NCI-H345 (cell line): Measurements from ENCODE around the gene ABTB1.
"Not testable (repeated sequence)": the region's sequence is repeated elsewhere in the genome, so short reads cannot be mapped to it uniquely, and the experiment has no call there.

Source experiments
- DNase-seq: peaks from one replicate; lab custom pipeline; 2025; lab: John Stamatoyannopoulos, UW

The ABTB1 gene

DNA sequence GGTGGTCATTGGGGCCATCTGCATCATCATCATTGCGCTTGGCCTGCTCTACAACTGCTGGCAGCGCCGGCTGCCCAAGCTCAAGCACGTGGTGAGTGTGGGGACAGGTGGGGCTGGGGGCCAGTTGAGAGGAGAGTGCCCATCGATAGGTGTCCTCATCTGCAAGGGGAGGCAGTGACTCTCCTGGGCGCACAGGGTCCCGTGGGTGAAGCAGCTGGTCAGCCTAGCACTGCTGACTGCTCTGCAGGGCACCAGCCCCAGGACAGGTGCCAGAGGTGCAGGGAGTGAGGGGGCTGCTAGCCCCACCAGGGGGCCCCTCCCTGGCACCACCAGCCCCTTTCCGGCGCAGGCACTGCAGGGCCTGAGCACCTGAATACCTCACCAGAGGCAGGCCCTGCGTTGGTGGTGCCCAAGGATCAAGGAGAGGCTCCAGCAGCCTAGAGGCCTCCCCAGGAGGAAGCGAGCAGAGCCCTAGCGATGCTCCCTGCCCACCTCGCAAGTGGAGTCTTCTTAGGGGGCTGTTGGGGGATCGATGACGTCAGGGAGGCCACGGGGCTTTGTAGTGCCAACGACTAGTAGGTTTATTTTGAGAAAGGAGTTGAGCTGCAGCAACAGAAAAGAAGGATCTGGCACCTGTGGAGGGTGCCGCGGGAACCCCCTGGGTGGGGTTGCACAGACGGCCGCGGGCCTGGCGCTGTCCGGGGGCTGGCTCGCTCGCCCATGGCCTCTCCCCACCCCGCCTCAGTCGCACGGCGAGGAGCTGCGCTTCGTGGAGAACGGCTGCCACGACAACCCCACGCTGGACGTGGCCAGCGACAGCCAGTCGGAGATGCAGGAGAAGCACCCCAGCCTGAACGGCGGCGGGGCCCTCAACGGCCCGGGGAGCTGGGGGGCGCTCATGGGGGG is 976 bp upstream of the ABTB1 start:
- no peak for DNase-seq

DNA sequence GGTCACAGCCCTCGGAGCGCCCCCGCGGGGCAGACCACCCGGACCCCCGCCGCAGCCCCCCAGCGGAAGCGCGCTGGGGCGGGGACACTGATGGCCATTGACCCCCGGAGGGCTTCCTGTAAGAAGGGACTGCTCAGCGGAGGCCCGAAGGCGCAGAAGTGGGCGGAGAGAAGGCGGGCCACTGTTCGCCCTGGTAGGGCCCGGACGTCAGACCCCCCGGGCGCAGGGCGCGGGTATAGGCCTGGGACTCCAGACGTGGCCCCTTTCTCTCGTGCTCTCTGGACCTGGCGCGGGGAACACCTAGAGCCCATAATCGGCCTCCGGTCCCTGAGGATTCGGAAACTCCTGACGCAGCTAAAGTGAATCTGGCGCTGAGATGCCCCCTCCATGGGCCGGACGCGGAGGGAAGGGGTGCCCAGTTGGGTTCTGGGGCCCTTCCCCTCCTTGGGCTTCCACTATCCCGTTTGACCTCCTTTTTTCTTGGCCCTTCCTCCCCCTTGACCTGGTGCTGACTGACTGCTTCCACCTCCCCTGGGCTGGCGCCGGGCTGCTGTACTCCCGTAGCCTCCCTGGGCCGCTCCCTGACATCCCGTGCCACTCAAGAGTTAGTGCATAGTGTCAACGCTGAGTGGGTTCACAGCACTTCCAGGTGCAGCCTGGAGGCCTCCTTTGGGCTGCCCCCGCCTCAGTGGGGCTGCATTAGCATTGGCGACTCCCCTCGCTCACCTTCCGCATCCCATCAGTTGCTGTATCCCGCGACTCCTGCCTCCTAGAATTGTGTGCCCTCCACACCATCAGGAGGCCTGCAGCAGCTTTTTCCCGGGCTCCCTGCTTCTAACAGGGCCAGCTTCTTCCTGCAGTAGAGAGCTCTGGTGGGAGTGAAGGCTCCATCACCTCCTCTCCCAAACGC is 694 bp downstream of the ABTB1 start:
- peak; percentile 40 for DNase-seq

GRCh38 chr3:127674101-127674721 is 1.5 kb downstream of the ABTB1 start:
- DNase-seq = no peak

- no peak for DNase-seq
Observed at GRCh38 chr3:127674790-127675189, 2.0 kb downstream of the ABTB1 start.

DNA sequence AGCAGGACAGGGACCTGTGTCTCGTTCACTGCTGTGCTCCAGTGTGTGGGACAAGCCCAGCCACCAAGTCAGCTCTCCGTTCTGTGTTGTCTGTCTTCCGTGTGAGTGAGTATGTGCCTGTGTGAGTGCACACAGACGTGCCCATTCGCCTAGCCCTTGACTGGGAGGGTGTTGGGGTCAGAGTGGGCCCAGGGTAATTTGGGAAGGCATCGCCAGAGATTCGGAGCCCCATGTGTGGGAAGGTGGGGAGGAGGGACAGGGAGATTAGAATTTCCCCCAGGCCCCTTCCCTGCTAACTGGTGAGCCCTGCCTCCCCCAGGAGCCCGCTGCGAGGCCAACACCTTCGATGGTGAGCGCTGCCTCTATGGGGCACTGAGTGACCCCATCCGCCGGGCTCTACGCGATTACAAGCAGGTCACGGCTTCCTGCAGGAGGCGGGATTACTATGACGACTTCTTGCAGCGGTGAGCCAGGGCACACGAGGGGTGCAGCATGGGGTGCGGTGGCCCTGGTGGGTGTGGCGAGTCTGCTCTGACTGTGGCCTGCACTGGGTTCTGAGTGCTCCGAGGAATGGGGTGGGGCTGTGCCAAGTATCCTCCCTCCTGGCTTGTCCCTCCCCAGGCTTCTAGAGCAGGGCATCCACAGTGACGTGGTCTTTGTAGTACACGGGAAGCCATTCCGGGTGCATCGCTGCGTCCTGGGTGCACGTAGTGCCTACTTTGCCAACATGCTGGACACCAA is 3.1 kb downstream of the ABTB1 start:
- DNase-seq = no peak

DNA sequence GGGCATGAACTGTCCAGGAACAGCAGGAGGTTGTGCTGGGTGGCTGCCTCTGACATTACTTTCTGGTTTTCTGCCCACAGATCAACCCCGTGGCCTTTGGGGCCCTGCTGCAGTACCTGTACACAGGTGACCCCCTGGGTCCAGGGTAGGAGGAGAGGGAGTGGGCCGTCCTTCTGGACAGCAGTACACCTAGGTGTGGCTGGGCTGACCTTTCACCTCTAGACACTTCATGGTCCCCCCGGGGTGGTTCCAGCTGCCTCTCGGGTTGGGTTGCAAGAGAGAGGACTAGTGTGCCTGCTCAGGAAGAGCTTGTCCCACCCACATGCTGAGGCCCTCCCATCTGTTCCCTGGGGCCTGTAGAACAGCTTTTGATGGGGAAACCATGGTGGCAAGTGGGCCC is 3.7 kb downstream of the ABTB1 start:
- DNase-seq = no peak

DNA sequence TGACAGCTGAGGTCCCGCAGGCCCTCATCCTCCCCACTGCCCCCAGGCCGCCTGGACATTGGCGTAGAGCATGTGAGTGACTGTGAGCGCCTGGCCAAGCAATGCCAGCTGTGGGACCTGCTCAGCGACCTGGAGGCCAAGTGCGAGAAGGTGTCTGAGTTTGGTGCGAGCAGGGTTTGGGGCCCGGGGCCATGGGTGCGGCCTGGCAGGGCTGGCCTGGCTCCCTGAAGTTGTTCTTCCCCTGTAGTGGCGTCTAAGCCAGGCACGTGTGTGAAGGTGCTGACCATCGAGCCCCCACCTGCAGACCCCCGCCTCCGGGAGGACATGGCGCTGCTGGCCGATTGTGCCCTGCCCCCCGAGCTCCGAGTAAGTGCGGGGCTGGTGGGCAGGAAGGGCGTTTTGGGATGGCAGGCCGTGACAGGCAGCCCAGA is 4.2 kb downstream of the ABTB1 start:
- DNase-seq = no peak

DNA sequence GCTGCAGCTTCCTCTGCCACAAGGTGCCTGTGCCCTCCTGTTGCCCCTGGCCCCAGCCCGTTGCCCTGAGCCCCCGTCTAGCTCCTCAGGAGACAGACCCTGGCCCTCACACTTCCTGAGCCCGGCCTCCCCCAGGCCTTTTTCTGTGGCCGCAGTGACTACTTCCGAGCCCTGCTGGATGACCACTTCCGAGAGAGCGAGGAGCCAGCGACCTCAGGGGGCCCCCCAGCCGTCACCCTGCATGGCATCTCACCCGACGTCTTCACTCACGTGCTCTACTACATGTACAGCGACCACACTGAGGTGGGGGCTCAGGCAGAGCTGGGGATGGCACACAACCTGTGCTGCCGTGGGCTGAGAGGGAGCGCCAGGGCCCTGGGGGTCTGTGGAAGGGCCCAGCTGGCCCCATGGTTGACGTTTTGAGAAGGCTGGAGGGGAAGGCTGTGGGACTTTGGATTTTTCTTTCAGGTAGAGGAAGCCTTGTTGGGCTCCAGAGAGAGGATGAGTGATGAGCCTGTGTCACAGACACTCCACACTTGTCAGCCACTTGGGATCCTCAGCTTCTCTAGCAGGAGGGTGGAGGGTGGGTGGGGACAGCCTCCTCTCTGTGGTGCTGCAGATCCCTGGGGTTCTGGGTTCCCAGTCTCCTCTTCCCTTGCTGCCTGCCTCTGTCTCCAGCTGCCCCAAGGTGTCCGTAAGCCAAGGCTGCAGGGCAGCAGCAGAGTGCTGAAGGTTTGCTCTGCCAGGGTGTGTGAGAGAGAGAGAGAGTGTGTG is 5.0 kb downstream of the ABTB1 start:
- DNase-seq = no peak

- no peak for DNase-seq
Observed at GRCh38 chr3:127678315-127678599, 5.5 kb downstream of the ABTB1 start.

DNA sequence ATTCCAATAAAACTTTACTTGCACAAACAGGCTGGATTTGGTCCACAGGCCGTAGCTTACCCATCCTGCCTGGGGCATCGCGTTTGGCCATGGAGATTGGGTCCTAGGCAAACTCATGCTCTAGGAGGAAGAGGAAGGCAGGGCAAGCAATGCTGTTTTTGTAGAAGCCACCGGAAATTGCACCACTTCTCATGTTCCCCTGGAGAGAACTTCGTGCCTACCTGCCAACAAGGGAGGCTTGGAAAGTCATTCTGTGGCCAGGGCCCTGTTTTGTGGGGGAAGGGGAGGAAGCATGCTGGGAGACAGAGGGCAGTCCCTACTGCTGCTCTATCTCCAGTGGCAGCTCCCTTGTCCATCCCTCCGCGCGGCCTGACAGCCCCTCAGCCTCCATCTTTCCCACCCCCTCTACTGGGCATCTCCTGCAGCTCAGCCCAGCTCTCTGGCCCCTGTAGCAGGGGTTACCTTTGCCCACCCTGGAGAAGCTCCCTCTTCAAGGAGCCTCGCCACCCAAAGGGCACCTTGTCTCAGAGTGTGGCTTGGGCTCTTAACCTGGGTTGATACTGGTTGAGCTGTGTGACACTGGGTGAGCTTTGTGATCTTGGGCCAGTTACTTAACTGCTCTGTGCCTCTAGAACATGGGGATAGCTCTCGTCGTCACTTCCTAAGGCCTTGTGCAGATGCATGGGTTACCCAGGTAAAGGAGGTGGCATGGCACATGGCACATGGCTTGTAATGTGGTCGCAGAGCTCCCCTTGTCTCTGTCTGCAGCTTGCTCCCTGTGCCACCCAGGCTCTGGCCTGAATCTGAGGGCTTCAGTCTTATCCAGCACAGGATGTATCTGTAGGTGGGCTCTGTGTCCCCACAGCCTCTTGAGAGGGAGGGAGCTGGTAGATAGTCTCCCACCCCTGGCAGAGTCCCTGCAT is 6.1 kb downstream of the ABTB1 start:
- no peak for DNase-seq

GRCh38 chr3:127679534-127680145 is 6.9 kb downstream of the ABTB1 start:
- no peak for DNase-seq

GRCh38 chr3:127680146-127680661 is 7.5 kb downstream of the ABTB1 start:
- DNase-seq = no peak

DNA sequence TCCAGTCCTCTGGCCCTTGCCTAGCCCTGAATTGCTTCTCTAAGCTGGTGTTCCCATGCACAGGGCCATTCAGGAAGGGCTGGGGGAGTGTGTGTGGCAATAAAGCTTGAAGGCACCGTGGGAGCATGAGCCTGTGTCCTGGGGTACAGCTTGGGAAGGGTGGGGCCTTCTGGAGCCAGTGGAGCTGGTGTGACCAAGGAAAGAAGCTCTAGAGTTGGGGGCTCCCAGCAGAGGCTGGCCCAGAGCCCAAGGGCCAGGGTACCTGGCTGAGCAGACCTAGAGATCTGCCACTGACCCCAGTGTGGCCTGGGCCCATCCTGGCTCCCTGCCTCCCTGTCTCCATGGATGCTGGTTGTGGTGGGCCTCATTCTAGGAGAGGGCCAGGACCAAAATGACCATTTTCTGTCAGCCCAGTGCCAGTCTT is 8.1 kb downstream of the ABTB1 start:
- DNase-seq = no peak

- DNase-seq = not testable (repeated sequence)
Observed at GRCh38 chr3:127682175-127682554, 9.4 kb downstream of the ABTB1 start.

DNA sequence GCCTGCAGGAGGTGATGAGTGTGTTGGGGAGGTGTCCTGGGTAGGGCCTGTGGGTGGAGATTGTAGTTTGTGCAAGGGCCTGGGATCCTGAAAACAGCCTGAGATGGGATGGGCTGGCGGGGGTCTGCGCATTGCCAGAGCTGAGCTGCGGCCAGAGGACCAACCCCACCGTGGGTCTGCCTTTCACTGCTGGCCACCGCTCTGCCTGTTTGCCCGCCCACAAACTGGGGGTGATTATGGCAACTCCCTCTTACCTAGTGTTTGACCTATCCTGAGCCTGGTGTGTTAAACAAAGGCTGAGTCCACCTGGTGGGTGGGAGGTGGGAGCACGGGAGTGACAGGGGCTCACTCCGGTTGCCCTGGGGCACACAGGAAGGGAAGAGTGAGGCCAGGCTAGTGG is 9.8 kb downstream of the ABTB1 start:
- no peak for DNase-seq

DNA sequence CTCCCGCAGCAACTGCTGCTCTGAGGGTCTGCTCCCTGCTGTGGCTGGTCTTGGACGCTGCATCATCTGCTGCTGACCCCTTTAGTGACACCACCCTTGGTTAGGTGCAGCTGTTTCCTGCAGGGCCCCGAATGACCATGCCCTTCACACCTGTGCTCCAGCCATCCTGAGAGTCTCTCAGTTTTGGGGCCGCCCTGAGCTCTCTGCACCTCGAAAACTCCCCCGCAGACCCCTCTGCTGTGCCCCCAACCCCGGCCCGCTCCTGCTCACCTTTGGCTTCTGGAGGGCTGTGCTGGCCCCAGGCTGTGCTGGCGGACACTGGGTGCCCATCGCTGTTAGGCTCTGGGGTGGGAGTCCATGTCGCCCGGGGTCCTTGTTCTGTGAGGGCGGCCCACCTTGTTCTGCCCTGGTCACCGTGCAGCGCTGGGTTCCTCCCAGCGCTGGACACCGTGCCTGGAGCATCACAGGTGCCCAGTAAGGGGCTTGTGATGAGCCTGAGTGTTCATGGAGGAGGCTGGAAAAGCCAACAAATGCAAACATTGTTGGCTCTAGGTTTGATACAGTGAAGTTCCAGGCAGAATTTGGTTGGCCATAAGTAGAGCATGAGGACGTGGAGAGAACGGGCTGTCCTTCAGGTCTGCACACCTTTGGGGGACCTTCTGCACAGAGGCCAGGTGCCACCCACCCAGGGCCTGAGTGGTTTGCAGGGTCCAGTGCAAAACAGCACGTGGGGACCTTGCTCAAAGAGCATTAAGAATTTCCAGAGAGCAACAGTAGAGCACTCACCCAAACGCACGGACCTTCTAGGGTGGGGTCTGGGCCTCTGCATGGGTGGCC is 12.3 kb downstream of the ABTB1 start:
- DNase-seq = no peak

DNA sequence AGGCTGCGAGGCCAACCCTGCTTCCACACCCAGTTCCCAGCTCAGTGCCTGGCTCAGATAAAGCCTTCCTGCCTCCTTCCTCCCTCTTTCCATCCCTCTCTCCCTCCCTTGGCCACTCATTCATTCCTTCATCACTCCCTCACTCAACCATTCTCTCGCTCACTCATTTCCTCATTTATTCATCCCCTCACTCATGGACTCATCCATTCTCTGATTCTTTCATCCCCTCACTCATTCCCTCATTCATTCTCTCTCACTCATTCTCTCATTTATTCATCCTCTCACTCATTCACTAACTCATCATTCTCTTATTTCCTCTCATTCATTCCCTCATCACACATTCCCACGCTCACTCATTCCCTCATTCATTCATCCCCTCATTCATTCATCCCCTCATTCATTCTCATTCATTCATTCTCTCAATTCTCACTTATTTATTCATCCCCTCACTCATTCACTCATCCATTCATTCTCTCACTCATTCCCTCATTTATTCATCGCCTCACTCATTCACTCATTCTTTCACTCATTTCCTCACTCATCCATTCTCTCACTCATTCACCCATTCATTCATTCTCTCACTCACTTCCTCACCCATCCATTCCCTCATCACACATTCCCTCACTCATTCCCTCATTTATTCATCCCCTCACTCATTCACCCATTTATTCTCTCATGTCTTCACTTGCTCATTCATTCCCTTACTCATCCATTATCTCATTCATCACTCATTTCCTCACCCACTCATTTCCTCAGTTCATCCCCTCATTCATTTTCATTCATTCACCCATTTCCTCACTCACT is 13.2 kb downstream of the ABTB1 start:
- no peak for DNase-seq

- no peak for DNase-seq
Observed at GRCh38 chr3:127686512-127686894, 13.8 kb downstream of the ABTB1 start.
